SU-DHL-6 (cell line): ENCODE data around the gene FAM110A.

Experiments
- H2AFZ ChIP-seq: fragments of 200-600 bp; sonication (generic); 2 replicates; pipeline ENCODE4 v1.6.1; 2014; ENCODE audit warnings: low read depth, mild to moderate bottlenecking, moderate library complexity, mixed read lengths, antibody characterized with exemption, low read length; ENCODE audit not compliant: severe bottlenecking
- H3F3A ChIP-seq: fragments of 200-600 bp; shearing (Covaris generic); 2 replicates; pipeline ENCODE4 v1.6.0; 2016; ENCODE audit warnings: antibody characterized with exemption, mild to moderate bottlenecking; ENCODE audit not compliant: insufficient read depth
- H3K27ac ChIP-seq: fragments of 200-600 bp; sonication (generic); 2 replicates; pipeline ENCODE4 v1.5.1; 2016; ENCODE audit warnings: low read depth, mild to moderate bottlenecking, low read length, moderate library complexity, mixed read lengths
- H3K27me3 ChIP-seq: fragments of 200-600 bp; sonication (generic), shearing (Covaris generic); 2 replicates; pipeline ENCODE4 v1.6.0; 2014; ENCODE audit warnings: mild to moderate bottlenecking, low read length
- H3K36me3 ChIP-seq: fragments of 200-600 bp; sonication (generic); 2 replicates; pipeline ENCODE4 v1.6.1; 2014; ENCODE audit warnings: mild to moderate bottlenecking, low read length, mixed read lengths
- H3K4me2 ChIP-seq: fragments of 300-600, 200-600 bp; shearing (Covaris generic), sonication (generic); 2 replicates; pipeline ENCODE4 v1.6.0; 2014; ENCODE audit warnings: low read length, low read depth, mild to moderate bottlenecking; ENCODE audit not compliant: poor library complexity, severe bottlenecking
- H3K4me3 ChIP-seq: fragments of 200-600 bp; sonication (generic); 2 replicates; pipeline ENCODE4 v1.5.1; 2014; ENCODE audit warnings: antibody characterized with exemption, low read length, mild to moderate bottlenecking, mixed read lengths; ENCODE audit not compliant: insufficient read depth, poor library complexity, severe bottlenecking
- H3K79me2 ChIP-seq: fragments of 200-600 bp; sonication (generic); 2 replicates; pipeline ENCODE4 v1.6.1; 2014; ENCODE audit warnings: mild to moderate bottlenecking, low read length, moderate library complexity; ENCODE audit not compliant: insufficient read depth
- H3K9ac ChIP-seq: fragments of 200-600 bp; sonication (generic); 2 replicates; pipeline ENCODE4 v1.7.0; 2014; ENCODE audit warnings: mild to moderate bottlenecking, low read length
- H3K9me2 ChIP-seq: fragments of 200-600 bp; sonication (generic); replicated peaks from 2 replicates; pipeline ENCODE4 v1.6.1; 2014; ENCODE audit warnings: low read length; ENCODE audit not compliant: insufficient read depth
- H3K9me3 ChIP-seq: fragments of 200-600 bp; sonication (generic); 2 replicates; pipeline ENCODE4 v1.6.1; 2014; ENCODE audit warnings: low read length, mixed read lengths; ENCODE audit not compliant: insufficient read depth
- H4K20me1 ChIP-seq: fragments of 200-600 bp; sonication (generic); 2 replicates; pipeline ENCODE4 v1.6.1; 2014; ENCODE audit warnings: low read depth, mild to moderate bottlenecking, antibody characterized with exemption, low read length, moderate library complexity, mixed read lengths
- CTCF ChIP-seq: fragments of 200-600 bp; sonication (generic); IDR thresholded peaks from one replicate; pipeline ENCODE4 v1.5.1; 2017; ENCODE audit warnings: antibody characterized with exemption, mild to moderate bottlenecking, low read length, moderate library complexity; ENCODE audit not compliant: insufficient read depth, poor library complexity, severe bottlenecking
- EZH2phosphoT487 ChIP-seq: fragments of 200-600 bp; sonication (generic), shearing (Covaris generic); conservative IDR thresholded peaks from 2 replicates; pipeline ENCODE4 v1.6.1; 2018; ENCODE audit warnings: mild to moderate bottlenecking, antibody characterized with exemption, low read length, moderate library complexity, mixed read lengths

FAM110A gene

GRCh38 chr20:835608-836045, 2.1 kb downstream of the FAM110A start:
- TF ChIP-seq CTCF, result no peak
- TF ChIP-seq EZH2phosphoT487, result no peak
- Histone ChIP-seq H3K9ac (no peak overlapping the region), H3K9me3 (no peaks in the 10 kb centered on the region), H2AFZ (no peak overlapping the region), H3K79me2 (peaks cover 5% of the 10 kb centered on the region; the same call in 1 of the 2 replicates), H3K27me3 (no peaks in the 10 kb centered on the region), H3F3A (no peaks in the 10 kb centered on the region), H3K4me2 (peak overlapping the region; percentile 14), H4K20me1 (no peaks in the 10 kb centered on the region), H3K9me2 (no peaks in the 10 kb centered on the region), H3K27ac (no peak overlapping the region), H3K4me3 (no peak overlapping the region), H3K36me3 (no peaks in the 10 kb centered on the region)

- H3K36me3 ChIP-seq, result no peaks in the 10 kb centered on the region
- H3K9ac ChIP-seq, result no peak overlapping the region
- H3K79me2 ChIP-seq, result peaks cover 5% of the 10 kb centered on the region; the same call in 1 of the 2 replicates
- no peak overlapping the region for H3K4me3 ChIP-seq
- H4K20me1 ChIP-seq, result no peaks in the 10 kb centered on the region
- H2AFZ ChIP-seq, result no peak overlapping the region
- no peak overlapping the region for H3K27ac ChIP-seq
- H3K9me3 ChIP-seq, result no peaks in the 10 kb centered on the region
- H3F3A ChIP-seq, result no peaks in the 10 kb centered on the region
- H3K4me2 ChIP-seq, result no peak overlapping the region
- H3K27me3 ChIP-seq, result no peaks in the 10 kb centered on the region
- H3K9me2 ChIP-seq, result no peaks in the 10 kb centered on the region
- no peak for TF ChIP-seq EZH2phosphoT487
- no peak for TF ChIP-seq CTCF
Measured at GRCh38 chr20:836190-836589, 2.7 kb downstream of the FAM110A start.

GRCh38 chr20:839015-839414, 5.5 kb downstream of the FAM110A start:
- Histone ChIP-seq H3K9me2 (no peaks in the 10 kb centered on the region), H3K9me3 (no peaks in the 10 kb centered on the region), H3K36me3 (no peaks in the 10 kb centered on the region), H3K27ac (no peak overlapping the region), H3K9ac (no peak overlapping the region), H3K4me2 (no peak overlapping the region), H3F3A (no peaks in the 10 kb centered on the region), H3K79me2 (peaks cover 5% of the 10 kb centered on the region; the same call in 1 of the 2 replicates), H2AFZ (no peak overlapping the region), H3K4me3 (no peak overlapping the region), H3K27me3 (no peaks in the 10 kb centered on the region), H4K20me1 (no peaks in the 10 kb centered on the region)
- TF ChIP-seq EZH2phosphoT487 (no peak), CTCF (no peak)
